DMS53 (cell line): ENCODE measurements around the gene RNASEH1.
A peak's percentile ranks its signal among the peaks of the same experiment; 100 is the strongest.

ENCODE experiments used
- DNase-seq: peaks from one replicate; lab custom pipeline; 2025; lab: John Stamatoyannopoulos, UW

Gene RNASEH1

GRCh38 chr2:3547915-3548314, 10.2 kb downstream of the RNASEH1 start:
- no peak for DNase-seq

- no peak for DNase-seq
Measured at GRCh38 chr2:3545788-3546478, 12.2 kb downstream of the RNASEH1 start.

- DNase-seq = no peak
Measured at GRCh38 chr2:3543023-3543683, 15.0 kb downstream of the RNASEH1 start.

GRCh38 chr2:3542107-3542506, 16.0 kb downstream of the RNASEH1 start:
- no peak for DNase-seq

- DNase-seq = no peak
Measured at GRCh38 chr2:3539836-3540235, 18.3 kb downstream of the RNASEH1 start.

GRCh38 chr2:3536682-3537632, 21.2 kb downstream of the RNASEH1 start:
- DNase-seq = no peak

GRCh38 chr2:3535794-3536681, 22.1 kb downstream of the RNASEH1 start:
- no peak for DNase-seq

GRCh38 chr2:3535467-3535793, 22.7 kb downstream of the RNASEH1 start:
- DNase-seq = no peak

- no peak for DNase-seq
Measured at GRCh38 chr2:3534251-3534814, 23.8 kb downstream of the RNASEH1 start.

GRCh38 chr2:3533836-3534235, 24.3 kb downstream of the RNASEH1 start:
- no peak for DNase-seq

- DNase-seq = no peak
Measured at GRCh38 chr2:3532941-3533340, 25.2 kb downstream of the RNASEH1 start.

GRCh38 chr2:3529316-3530025, 28.7 kb downstream of the RNASEH1 start:
- no peak for DNase-seq

GRCh38 chr2:3527886-3528785, 30.0 kb downstream of the RNASEH1 start:
- peak; percentile 4 for DNase-seq

- no peak for DNase-seq
Measured at GRCh38 chr2:3526871-3527270, 31.3 kb downstream of the RNASEH1 start.

- no peak for DNase-seq
Measured at GRCh38 chr2:3523551-3524041, 34.5 kb downstream of the RNASEH1 start.

- DNase-seq = no peak
Measured at GRCh38 chr2:3522961-3523421, 35.1 kb downstream of the RNASEH1 start.

- no peak for DNase-seq
Measured at GRCh38 chr2:3520591-3520990, 37.5 kb downstream of the RNASEH1 start.

- DNase-seq = peak; percentile 85
Measured at GRCh38 chr2:3519255-3520205, 38.6 kb downstream of the RNASEH1 start, which contains the start of gene ADI1. Gene ADI1, minus strand, starts transcription at chr2:3519531. Its CDS starts 44 bp downstream, at chr2:3519487.
